HG03354 (cell line): ENCODE measurements around the gene TSACC.
A peak's percentile ranks its signal among the peaks of the same experiment; 100 is the strongest.
"Not testable (repeated sequence)": the region's sequence is repeated elsewhere in the genome, so short reads cannot be mapped to it uniquely, and the experiment has no call there.

Experiments
- ATAC-seq: cut with Tn5 transposase; IDR thresholded peaks from one replicate; pipeline ENCODE4 v1.9.1; 2021; ENCODE audit warnings: mild to moderate bottlenecking; ENCODE audit not compliant: unreplicated experiment, poor library complexity, severe bottlenecking

Gene TSACC

DNA sequence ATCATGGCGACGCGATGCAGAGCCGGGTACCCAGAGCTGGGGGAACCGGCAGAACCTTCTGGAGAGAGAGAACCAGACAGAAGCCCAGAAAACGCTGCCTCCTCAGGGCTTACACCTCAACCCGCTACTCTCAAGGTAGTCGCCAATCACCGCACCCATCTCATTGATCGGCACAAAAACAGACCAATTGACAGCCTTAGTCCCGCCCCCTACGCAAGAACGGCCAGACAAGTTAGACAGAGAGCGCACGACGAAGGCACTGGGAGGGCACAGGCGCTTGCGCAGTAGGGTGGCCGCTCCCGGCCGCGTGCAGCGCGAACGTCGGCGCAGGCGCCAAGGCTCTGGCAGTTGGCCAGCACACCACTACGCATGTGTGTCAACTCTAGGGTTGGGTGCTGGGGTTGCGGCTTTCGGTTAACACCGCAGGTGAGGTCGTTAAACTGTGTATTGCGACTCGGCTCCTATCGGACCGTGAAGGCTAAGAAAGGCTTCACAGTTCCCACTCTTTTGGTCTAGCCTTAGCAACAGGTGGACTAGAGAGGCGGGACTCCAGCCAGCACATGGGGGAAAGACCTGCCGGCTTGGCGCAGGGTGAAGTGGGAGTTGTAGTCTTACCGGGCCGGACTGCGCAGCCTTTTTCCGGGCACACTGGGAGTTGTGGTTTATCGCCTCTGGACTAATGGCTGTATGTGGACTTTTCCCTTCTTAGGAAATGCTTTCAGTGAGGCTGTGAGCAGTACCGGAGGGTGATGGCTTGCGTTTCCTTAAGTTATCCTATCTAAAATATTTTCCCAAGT is at the start of gene TSACC, which contains the start of gene CCT3:
Gene TSACC, plus strand, starts transcription at position 347 of the 797 bp plus-strand sequence. CDS start 1,232 bp downstream, outside the sequence.
Gene CCT3, minus strand, starts transcription at position 113 of the 797 bp plus-strand sequence. Its CDS starts 108 bp downstream, at position 5.
- ATAC-seq = peak; percentile 93

- no peak for ATAC-seq
Measured at GRCh38 chr1:156289857-156290256, 48.5 kb upstream of the TSACC start.

GRCh38 chr1:156291226-156292061 is 46.9 kb upstream of the TSACC start:
- no peak for ATAC-seq

GRCh38 chr1:156293098-156293434 is 45.3 kb upstream of the TSACC start:
- no peak for ATAC-seq

- no peak for ATAC-seq
Measured at GRCh38 chr1:156293895-156294294, 44.4 kb upstream of the TSACC start.

DNA sequence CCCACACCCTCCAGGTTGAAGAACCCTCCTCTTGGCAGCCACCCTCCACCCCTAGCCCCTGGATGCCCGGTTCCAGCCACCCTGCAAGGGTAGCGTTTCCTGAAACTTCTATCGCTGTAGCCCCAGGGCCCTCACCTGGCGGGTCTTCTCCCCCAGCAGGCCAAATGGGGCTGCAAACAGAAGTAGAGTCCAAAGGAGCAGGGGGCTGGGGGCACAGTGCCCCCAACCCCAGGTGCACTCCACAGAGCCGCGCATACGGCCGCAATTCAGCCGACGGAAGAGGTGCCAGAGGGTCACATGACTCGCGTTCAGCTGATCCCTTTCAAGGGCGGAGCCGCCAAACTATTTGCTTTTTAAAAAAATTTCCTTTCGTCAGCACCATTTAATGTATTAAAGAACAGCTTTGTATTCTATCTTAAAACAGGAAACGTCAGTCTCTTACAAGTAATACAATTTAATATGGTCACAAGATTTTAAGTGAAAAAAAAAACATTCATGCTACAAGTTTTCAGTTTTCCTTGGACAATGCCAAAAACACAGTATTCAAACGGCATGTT is 42.9 kb upstream of the TSACC start, which contains the start of gene GLMP:
Gene GLMP, minus strand, starts transcription at position 289 of the 557 bp plus-strand sequence. Its CDS starts 34 bp downstream, at position 255.
- ATAC-seq = peak; percentile 45

DNA sequence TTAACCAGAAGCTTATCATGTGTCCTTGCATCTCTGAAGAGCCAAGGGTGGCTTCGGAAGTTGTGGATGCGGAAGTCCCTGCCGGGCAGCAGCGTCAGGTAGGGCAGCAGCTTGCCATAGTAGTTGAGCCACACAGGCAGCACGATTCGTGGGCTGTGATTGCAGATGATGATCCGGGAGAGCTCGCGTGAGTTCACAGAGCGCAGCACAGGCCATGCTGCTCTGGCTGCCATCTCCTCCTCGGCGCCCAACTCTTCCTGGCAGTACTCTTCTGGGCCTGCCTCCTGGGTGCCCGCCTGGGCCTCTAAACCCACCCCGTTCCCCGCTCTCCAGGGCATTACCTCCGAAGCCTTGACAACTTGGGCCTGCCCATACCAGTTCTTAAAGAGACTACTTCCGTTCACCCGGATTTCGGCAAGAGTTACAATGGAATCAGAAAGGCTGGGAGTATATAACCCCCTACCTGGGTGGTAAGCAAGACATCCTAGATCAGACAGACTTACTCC is 39.4 kb upstream of the TSACC start, which contains the start of gene VHLL:
Gene VHLL, minus strand, starts transcription at position 456 of the 506 bp plus-strand sequence. Its CDS starts 118 bp downstream, at position 338.
- ATAC-seq = no peak

DNA sequence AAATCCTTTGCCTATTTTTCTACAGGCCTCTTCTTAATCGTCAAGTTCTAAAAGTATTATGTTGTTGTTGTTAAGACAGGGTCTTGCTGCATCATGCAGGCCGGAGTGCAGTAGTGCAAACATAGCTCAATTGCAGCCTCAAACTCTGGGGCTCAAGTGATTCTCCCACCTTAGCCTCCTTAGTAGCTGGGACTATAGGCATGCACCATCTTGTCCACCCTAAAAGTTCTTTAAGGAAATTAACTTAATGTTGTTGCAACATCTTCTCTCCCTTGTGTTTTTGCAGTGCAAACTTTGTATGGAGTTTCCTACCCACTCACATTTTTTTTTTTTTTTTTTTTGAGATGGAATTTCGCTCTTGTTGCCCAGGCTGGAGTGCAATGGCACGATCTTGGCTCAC is 35.1 kb upstream of the TSACC start:
- ATAC-seq = no peak

- no peak for ATAC-seq
Measured at GRCh38 chr1:156305215-156305614, 33.1 kb upstream of the TSACC start.

GRCh38 chr1:156308078-156308477 is 30.2 kb upstream of the TSACC start:
- ATAC-seq = no peak

DNA sequence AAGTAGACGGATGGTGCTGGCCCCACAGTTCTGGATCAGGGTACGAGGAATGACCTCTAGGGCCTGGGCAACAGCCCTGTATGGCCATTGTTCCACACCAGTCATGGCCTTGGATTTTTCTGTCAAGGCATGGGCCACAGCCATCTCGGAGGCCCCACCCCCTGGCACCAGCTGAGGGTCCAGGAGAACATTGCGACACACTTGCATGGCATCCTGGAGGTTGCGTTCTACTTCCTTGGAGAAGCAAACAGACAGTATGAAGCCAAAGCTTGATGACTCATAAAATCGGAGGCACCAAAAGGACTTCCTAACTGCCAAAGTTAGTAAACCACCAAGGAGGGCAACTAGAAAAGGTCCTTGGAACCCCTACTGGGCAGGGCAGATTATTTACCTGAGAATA is 27.4 kb upstream of the TSACC start:
- ATAC-seq = no peak

DNA sequence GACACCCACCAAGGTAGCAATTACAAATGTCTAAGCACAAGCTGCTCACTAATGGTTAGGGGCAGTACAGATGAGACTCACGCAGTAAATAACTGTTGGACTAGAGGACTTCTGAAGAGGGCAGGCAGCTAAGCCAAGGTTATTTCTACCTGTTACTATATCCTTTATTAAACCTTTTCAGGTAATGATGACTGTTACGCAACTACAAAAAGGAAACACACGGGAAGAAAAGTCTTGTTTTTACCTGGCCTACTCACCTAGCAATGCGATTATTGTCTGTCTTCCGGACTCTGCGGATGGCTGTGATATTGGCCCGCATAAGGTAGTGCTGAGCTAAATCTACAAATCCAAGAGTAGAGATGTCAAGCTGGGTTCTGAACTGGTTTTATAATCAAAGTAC is 21.4 kb upstream of the TSACC start:
- no peak for ATAC-seq

GRCh38 chr1:156319664-156320063 is 18.7 kb upstream of the TSACC start:
- ATAC-seq = no peak

- ATAC-seq = no peak
Measured at GRCh38 chr1:156320560-156320959, 17.8 kb upstream of the TSACC start.

DNA sequence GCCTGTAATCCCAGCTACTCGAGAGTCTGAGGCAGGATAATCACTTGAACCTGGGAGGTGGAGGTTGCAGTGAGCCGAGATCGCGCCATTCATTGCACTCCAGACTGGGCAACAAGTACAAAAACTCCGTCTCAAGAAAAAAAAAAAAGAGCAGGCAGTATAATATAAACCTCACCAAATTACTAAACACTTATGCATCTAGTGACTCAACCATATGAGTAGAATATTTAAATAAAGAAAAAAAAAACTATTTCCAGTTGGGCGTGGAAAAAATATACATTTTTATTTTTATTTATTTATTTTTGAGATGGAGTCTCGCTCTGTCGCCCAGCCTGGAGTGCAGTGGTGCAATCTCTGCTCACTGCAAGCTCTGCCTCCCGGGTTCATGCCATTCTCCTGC is 15.1 kb upstream of the TSACC start:
- ATAC-seq = not testable (repeated sequence)

- no peak for ATAC-seq
Measured at GRCh38 chr1:156336242-156336641, 2.1 kb upstream of the TSACC start.

- ATAC-seq = no peak
Measured at GRCh38 chr1:156337052-156337887, 1.1 kb upstream of the TSACC start.

DNA sequence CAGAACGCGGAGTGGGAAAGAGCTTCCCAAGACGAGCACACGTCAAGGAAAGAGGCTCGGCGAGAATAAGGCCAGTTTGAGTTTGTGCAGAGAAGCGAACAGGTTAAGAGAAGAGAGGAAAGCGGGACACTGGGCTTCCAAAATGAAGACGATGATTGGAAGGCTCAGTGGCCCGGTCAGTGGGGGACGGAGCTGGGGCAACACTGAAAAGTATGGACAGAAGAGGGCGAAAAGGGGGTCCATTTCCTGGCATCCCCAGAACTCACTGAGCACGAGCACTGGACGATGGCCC is 492 bp upstream of the TSACC start:
- ATAC-seq = peak; percentile 27

- ATAC-seq = no peak
Measured at GRCh38 chr1:156342166-156342955, 4.0 kb downstream of the TSACC start.
